Measurements from ENCODE around the gene IL21R. TPM values are rescaled to one million over a fixed set of nuclear protein-coding genes. Genes with fewer than 3 reads are reported as not detected.
A peak's percentile ranks its signal among the peaks of the same experiment; 100 is the strongest.

Gene IL21R
- total RNA-seq, 1 donor: 10.1 TPM

- Histone ChIP-seq H3K79me2 (ENCODE audit: insufficient read depth, low read length) (no peaks in the 10 kb centered on the region), H3K27ac (ENCODE audit: low read depth, low read length) (no peak overlapping the region), H3K4me2 (ENCODE audit: insufficient read depth, low read length) (no peak overlapping the region), H2AFZ (ENCODE audit: low read length) (no peak overlapping the region), H3K4me1 (ENCODE audit: insufficient read depth, low read length) (peaks cover 39% of the 10 kb centered on the region), H3K9me3 (ENCODE audit: low read depth, low read length) (no peaks in the 10 kb centered on the region), H3K27me3 (ENCODE audit: insufficient read depth, low read length) (no peaks in the 10 kb centered on the region), H3K4me3 (ENCODE audit: insufficient read depth, low read length) (no peak overlapping the region), H3K36me3 (ENCODE audit: insufficient read depth, low read length) (no peaks in the 10 kb centered on the region), H4K20me1 (ENCODE audit: insufficient read depth, low read length) (no peaks in the 10 kb centered on the region)
- TF ChIP-seq CTCF (IDR thresholded peaks at IDR 0.05; ENCODE audit: extremely low read depth, low read depth, low read length): no peak
- DNase-seq (ENCODE audit: insufficient read length, low spot score, missing footprints): no peak
Observed at GRCh38 chr16:27403601-27403992, 1.6 kb downstream of the IL21R start.

GRCh38 chr16:27404163-27404823 lies 2.3 kb downstream of the IL21R start:
- TF ChIP-seq CTCF (IDR thresholded peaks at IDR 0.05; ENCODE audit: extremely low read depth, low read depth, low read length): no peak
- H3K4me1 ChIP-seq (ENCODE audit: insufficient read depth, low read length): peaks cover 39% of the 10 kb centered on the region

DNA sequence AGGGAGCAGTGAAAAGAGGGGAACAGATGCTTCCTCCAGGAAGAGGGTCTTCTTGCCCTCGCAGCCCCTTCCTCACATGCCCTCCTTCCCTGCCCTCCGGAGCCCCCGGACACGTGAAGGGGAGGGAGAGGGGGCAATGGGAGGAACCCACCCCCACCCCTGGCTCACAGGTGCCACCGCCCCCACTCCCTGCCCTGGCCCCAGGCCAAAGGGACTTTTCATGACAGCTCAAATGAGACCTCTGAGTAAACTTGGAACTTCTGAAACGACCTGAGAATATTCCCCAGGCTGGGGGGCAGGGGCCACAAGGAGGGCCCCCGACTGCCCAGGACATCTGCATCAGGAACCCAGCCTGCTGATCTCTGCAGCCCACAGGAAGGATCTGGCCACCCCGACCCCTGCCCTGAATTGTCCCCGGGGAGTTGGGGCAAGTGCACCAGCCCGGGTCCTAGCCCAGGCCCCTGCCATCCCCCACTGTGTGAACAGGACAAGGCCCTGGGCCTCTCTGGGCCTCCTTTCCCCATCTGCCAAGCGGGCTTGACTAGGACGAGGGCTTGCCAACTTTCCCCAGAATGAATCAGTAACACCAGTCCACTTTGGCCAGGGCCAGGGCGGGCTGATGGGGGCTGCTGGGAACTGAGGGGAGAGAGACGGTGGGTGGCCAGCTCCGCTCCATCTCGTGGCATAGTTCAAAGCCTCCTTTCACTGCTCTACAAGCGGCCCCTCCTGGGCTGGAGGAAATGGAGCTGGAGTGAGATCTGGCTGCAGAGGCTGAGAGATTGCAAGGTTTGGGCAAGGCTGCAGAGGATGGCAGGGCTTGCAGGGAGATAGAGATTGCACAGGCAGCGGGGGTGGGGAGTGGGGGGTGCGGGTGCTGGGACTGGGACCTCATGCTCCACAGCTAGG lies 3.8 kb downstream of the IL21R start:
- Histone ChIP-seq H3K9me3 (ENCODE audit: low read depth, low read length) (no peaks in the 10 kb centered on the region), H3K4me1 (ENCODE audit: insufficient read depth, low read length) (peaks cover 34% of the 10 kb centered on the region), H3K27ac (ENCODE audit: low read depth, low read length) (no peak overlapping the region), H3K4me3 (ENCODE audit: insufficient read depth, low read length) (no peak overlapping the region), H4K20me1 (ENCODE audit: insufficient read depth, low read length) (no peaks in the 10 kb centered on the region), H2AFZ (ENCODE audit: low read length) (peak overlapping the region; percentile 52), H3K4me2 (ENCODE audit: insufficient read depth, low read length) (no peak overlapping the region), H3K27me3 (ENCODE audit: insufficient read depth, low read length) (no peaks in the 10 kb centered on the region), H3K36me3 (ENCODE audit: insufficient read depth, low read length) (no peaks in the 10 kb centered on the region), H3K79me2 (ENCODE audit: insufficient read depth, low read length) (no peaks in the 10 kb centered on the region)
- DNase-seq (ENCODE audit: insufficient read length, low spot score, missing footprints): peak; percentile 52
- no peak for TF ChIP-seq CTCF (IDR thresholded peaks at IDR 0.05; ENCODE audit: extremely low read depth, low read depth, low read length)

More at GRCh38 chr16:27404163-27404823, 2.3 kb downstream of the IL21R start:
- no peaks in the 10 kb centered on the region for H3K9me3 ChIP-seq (ENCODE audit: low read depth, low read length)
- H3K4me3 ChIP-seq (ENCODE audit: insufficient read depth, low read length): no peak overlapping the region
- no peak overlapping the region for H2AFZ ChIP-seq (ENCODE audit: low read length)
- no peak for DNase-seq (ENCODE audit: insufficient read length, low spot score, missing footprints)
- H3K4me2 ChIP-seq (ENCODE audit: insufficient read depth, low read length): no peak overlapping the region
- no peaks in the 10 kb centered on the region for H4K20me1 ChIP-seq (ENCODE audit: insufficient read depth, low read length)
- no peak overlapping the region for H3K27ac ChIP-seq (ENCODE audit: low read depth, low read length)
- no peaks in the 10 kb centered on the region for H3K27me3 ChIP-seq (ENCODE audit: insufficient read depth, low read length)
- no peaks in the 10 kb centered on the region for H3K36me3 ChIP-seq (ENCODE audit: insufficient read depth, low read length)
- no peaks in the 10 kb centered on the region for H3K79me2 ChIP-seq (ENCODE audit: insufficient read depth, low read length)

DNA sequence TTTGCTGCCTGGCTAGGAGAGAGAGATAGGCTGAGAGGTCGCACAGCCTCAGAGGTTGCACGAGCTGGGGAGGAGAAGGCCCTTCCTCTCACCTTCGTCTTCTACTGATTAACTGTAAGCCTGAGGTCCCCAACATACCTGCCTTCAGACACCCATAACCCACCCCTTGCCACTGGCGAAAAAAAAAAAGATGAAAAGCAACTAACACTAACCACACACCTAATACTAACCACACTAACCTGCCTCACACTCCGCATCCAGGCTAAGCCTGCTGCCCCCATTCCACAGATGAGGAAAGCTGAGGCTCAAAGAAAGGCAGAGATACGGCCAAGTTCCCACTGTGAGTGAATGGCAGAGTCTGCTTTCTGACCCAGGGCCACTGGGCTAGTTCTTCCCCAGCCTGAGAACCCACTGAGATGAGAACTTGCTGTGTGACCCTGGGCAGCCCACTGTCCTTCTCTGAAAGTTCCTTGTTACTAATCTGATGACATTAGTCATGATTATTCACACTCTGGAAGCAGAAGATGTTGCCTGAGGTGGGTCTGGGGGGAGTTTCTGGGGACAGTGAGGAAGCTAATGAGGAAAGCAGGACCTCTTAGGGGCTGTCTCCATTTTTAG lies 4.6 kb downstream of the IL21R start:
- H3K4me3 ChIP-seq (ENCODE audit: insufficient read depth, low read length): no peak overlapping the region
- H3K4me2 ChIP-seq (ENCODE audit: insufficient read depth, low read length): no peak overlapping the region
- H3K27me3 ChIP-seq (ENCODE audit: insufficient read depth, low read length): no peaks in the 10 kb centered on the region
- H3K36me3 ChIP-seq (ENCODE audit: insufficient read depth, low read length): no peaks in the 10 kb centered on the region
- no peak for TF ChIP-seq CTCF (IDR thresholded peaks at IDR 0.05; ENCODE audit: extremely low read depth, low read depth, low read length)
- DNase-seq (ENCODE audit: insufficient read length, low spot score, missing footprints): no peak
- H3K4me1 ChIP-seq (ENCODE audit: insufficient read depth, low read length): peaks cover 26% of the 10 kb centered on the region
- H3K79me2 ChIP-seq (ENCODE audit: insufficient read depth, low read length): no peaks in the 10 kb centered on the region
- H4K20me1 ChIP-seq (ENCODE audit: insufficient read depth, low read length): no peaks in the 10 kb centered on the region
- no peak overlapping the region for H3K27ac ChIP-seq (ENCODE audit: low read depth, low read length)
- H2AFZ ChIP-seq (ENCODE audit: low read length): no peak overlapping the region
- H3K9me3 ChIP-seq (ENCODE audit: low read depth, low read length): no peaks in the 10 kb centered on the region
